ENCODE results near the gene OBSCN. TPM values are rescaled to one million over a fixed set of nuclear protein-coding genes. Genes with fewer than 3 reads are reported as not detected.

The OBSCN gene
- total RNA-seq, 1 donor from 2014 or later: 20.6 TPM

DNA sequence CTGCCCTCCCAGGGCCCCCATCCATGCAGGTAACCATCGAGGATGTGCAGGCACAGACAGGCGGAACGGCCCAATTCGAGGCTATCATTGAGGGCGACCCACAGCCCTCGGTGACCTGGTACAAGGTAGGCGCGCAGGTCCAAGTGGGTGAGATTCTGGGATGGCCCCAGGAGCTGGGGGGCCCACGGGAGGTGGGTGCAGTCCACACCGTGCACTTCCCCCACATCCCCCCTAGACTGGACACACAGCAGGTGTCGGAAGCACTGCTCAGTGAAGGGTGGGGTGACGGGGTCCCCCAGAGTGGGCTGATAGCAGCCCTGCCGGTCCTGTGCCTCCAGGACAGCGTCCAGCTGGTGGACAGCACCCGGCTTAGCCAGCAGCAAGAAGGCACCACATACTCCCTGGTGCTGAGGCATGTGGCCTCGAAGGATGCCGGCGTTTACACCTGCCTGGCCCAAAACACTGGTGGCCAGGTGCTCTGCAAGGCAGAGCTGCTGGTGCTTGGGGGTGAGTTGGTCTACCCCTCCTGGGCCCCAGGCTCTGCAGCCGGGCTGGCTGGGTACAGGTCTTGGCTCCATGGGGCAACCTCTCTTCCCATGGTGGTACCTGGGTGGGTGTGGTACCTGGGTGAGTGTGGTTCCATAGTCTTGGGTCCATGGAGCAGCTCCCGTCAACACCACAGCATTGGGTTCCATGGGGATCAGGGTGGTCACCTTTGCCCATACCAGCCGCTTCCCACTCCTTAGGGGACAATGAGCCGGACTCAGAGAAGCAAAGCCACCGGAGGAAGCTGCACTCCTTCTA lies 158.4 kb downstream of the OBSCN start:
- TF ChIP-seq, protein P1, sequence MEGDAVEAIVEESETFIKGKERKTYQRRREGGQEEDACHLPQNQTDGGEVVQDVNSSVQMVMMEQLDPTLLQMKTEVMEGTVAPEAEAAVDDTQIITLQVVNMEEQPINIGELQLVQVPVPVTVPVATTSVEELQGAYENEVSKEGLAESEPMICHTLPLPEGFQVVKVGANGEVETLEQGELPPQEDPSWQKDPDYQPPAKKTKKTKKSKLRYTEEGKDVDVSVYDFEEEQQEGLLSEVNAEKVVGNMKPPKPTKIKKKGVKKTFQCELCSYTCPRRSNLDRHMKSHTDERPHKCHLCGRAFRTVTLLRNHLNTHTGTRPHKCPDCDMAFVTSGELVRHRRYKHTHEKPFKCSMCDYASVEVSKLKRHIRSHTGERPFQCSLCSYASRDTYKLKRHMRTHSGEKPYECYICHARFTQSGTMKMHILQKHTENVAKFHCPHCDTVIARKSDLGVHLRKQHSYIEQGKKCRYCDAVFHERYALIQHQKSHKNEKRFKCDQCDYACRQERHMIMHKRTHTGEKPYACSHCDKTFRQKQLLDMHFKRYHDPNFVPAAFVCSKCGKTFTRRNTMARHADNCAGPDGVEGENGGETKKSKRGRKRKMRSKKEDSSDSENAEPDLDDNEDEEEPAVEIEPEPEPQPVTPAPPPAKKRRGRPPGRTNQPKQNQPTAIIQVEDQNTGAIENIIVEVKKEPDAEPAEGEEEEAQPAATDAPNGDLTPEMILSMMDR (conservative IDR thresholded peaks at IDR 0.05; ENCODE audit: low read depth, low read length): no peak
- no peak for DNase-seq (ENCODE audit: low read depth)
- H3K4me3 ChIP-seq (ENCODE audit: low read depth, low read length): no peak overlapping the region

DNA sequence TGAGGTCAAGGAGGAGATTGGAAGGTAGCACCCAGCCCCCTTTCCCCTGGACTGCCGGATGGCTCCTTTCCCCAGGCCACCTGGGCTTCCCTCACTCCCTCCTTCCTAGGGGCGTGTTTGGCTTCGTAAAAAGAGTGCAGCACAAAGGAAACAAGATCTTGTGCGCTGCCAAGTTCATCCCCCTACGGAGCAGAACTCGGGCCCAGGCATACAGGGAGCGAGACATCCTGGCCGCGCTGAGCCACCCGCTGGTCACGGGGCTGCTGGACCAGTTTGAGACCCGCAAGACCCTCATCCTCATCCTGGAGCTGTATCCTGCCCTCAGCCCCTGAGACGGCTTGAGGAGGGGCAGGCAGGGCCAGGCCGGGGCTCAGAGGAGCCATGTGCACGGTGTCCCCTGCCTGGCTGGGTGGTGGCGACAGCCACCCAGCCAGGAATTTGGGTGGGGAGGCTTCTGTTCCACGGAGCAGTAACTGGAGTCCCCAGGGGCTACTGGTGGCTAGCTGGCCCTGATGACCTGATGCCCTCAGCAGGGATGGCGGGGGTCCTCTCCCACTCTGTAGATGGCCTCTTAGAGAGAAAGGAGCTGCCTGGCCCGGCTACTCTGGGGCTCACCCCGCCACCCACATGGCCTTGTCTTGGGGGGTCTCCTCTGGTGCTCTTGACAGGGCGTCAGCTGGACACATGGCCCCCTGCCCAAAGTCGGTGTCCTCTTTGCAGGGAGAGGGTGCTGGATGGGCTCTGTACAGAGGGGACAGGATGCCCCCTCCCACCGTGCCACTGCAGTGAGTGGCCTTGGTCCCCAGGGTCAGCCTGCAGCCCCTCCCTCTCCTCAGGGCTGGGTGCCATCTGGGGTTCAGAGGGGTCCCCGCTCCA lies 159.3 kb downstream of the OBSCN start:
- H3K4me3 ChIP-seq (ENCODE audit: low read depth, low read length): no peak overlapping the region
- no peak for DNase-seq (ENCODE audit: low read depth)
- TF ChIP-seq, protein P1 (conservative IDR thresholded peaks at IDR 0.05; ENCODE audit: low read depth, low read length): no peak

DNA sequence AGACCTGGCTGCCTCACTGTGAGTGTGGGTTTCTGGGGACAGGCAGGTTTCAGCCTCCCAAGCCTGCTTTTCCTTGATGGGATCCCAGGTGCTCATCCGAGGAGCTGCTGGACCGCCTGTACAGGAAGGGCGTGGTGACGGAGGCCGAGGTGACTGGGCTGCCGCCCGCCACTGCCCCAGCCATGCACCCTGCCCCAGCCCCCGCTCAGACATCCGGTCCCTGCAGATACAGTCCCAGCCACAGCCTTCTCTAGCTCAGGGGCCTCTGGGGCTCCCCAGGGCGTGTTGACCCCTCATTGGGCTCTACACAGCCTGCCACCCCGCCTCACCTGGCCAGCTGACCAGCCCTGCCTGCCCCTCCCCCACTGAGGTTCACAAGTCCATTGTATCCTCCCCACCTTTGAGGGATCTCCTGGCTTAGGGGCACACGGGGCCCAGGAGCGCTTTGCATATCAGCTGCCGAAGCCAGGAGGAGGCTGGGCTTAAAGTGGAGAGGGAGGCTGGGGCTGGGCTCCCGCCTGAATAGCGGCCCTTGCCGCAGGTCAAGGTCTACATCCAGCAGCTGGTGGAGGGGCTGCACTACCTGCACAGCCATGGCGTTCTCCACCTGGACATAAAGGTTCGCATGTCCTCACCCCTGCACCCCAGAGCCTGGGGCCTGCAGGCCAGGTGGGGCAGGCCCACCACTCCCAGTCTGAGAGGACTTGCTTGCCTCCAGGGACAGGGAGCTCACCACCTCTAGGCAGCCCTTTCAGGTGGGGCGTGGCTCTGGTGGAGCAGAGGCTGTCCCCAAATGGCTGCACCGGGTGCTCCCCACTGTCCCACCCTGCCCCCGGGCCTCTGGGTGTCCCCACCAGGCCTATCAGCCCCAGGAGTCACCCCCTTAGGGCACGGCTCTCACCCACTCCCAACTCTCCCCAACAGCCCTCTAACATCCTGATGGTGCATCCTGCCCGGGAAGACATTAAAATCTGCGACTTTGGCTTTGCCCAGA lies 160.3 kb downstream of the OBSCN start:
- TF ChIP-seq, protein P1 (conservative IDR thresholded peaks at IDR 0.05; ENCODE audit: low read depth, low read length): no peak
- DNase-seq (ENCODE audit: low read depth): no peak
- no peak overlapping the region for H3K4me3 ChIP-seq (ENCODE audit: low read depth, low read length)

DNA sequence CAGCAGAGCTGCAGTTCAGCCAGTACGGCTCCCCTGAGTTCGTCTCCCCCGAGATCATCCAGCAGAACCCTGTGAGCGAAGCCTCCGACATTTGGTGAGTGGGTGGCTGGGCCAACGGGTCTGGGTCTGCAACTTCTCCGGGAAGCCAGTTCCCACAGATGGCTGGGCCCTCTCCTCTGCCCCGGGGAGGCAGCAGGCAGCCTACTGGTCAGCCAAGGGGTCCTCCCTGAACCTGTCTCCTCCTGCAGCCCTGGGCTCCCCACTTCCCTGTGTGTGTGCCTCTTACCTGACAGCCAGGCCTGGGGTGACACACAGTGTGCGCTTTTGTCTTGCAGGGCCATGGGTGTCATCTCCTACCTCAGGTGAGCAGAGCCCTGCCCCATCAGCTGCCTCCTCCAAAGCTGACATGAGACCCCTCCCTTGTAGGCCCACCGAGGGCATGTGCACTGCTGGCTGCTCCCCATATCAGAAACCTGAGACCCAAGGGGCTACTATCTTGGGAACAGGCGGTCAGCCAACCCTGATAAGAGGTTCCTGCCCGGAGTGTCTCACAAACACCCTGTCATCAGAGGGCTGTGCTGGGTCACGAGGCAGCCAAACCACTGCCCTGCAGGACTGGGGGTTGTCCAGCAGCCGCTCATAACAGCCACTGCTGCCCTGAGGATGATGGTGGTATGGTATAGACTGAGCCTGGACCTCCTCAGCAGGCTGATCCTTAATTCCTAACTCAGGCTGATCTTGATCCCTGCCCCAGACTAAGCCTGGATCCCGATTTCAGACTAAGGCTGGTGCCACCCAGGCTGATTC lies 161.2 kb downstream of the OBSCN start:
- H3K4me3 ChIP-seq (ENCODE audit: low read depth, low read length): no peak overlapping the region
- DNase-seq (ENCODE audit: low read depth): no peak
- TF ChIP-seq, protein P1 (conservative IDR thresholded peaks at IDR 0.05; ENCODE audit: low read depth, low read length): no peak

DNA sequence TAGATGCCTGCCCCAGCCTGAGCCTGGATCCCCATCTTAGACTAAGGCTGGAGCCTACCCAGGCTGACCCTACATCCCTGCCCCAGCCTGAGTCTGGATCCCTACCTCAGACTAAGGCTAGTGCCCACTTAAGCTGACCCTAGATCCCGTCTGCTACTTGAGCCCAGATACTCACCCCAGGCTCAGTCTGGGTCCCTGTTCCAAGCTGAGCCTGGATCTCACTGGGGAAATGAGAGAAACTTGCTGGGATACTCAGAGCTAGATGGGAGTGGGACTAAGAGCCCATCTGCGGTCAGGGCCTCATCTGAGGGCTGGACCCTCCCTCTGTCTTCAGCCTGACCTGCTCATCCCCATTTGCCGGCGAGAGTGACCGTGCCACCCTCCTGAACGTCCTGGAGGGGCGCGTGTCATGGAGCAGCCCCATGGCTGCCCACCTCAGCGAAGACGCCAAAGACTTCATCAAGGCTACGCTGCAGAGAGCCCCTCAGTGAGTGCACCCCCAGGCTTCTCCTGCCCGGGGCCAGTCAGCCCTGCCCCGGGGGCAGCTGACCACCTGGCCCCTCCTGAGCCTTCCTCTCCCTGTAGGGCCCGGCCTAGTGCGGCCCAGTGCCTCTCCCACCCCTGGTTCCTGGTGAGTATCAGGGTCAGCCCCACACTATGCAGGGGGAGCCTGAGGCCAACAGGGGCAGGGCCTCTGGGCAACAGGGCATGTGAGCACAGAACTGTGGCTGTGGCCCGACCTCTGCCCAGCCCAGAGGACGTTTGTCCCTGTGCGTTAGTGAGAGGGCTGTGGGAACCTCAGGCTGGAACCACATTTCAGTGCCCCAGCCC lies 162.0 kb downstream of the OBSCN start:
- TF ChIP-seq, protein P1 (conservative IDR thresholded peaks at IDR 0.05; ENCODE audit: low read depth, low read length): no peak
- H3K4me3 ChIP-seq (ENCODE audit: low read depth, low read length): no peak overlapping the region
- no peak for DNase-seq (ENCODE audit: low read depth)

Data from epithelial cell of proximal tubule (primary cell).